ENCODE results near the gene AKR1C1. TPM values are rescaled to one million over a fixed set of nuclear protein-coding genes. Genes with fewer than 3 reads are reported as not detected.
"Not testable (repeated sequence)": the region's sequence is repeated elsewhere in the genome, so short reads cannot be mapped to it uniquely, and the experiment has no call there.

The AKR1C1 gene
- total and polyA plus RNA-seq, 2 of the 13 experiments (the other 11 are each of a cell fraction or from before 2014, with no cell fraction given): 948 to 2,238 TPM

DNA sequence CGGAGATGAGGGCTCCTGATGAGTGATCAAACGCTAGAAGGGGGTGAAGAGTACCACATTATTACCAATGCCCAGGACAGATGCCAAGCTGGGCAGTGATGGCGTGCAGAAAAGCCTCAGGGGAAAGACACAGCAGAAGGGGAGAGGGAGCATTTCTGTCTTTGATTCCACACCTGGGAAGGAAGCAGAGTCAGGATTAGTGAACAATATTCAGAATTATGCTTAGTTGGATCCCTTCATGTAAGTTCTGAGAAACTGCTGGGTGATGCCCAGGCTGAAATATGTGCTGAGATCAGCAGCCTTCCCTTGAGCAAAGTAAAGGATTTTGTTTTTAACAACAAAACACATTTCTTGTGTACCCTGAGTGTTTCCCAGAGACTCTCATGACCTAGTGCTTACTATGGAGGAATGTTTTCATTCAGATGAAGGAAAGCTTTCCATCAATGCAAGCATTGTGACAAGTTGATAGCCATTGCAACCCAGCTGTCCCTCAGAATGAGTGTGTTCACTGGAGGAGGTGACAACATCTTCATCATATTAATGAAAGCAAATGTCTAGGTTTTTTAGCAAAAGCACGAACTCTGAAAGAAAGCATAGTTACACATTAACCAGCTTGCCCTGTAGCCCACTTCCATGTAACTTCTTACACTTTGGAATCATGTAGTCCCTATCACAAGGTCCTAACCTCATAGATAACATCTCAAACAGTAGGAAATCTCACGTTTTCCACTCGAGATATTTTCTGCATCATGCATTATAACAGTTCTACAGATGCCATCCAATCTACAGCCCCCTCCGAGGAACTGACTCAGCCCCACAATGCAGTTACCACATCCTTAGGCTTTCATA is 23.8 kb upstream of the AKR1C1 start (continued):
- no peak for TF ChIP-seq MAZ (IDR thresholded peaks at IDR 0.05; ENCODE audit: borderline replicate concordance, low read depth, low read length)
- 0 out of 2 replicates have a peak, but pooled peaks have one; percentile 29 for TF ChIP-seq MAZ (CRISPR knock-in tag; IDR thresholded peaks at IDR 0.05; ENCODE audit: low read depth)
- TF ChIP-seq ZNF564 (CRISPR knock-in tag; IDR thresholded peaks at IDR 0.05): no peak
- 0 out of 2 replicates have a peak, but pooled peaks have one; percentile 38 for TF ChIP-seq ZKSCAN5 (CRISPR knock-in tag; IDR thresholded peaks at IDR 0.05)
- peak; percentile 16; the same call in 1 of the 2 replicates for TF ChIP-seq FOXO1 (CRISPR knock-in tag; IDR thresholded peaks at IDR 0.05)
- peak; percentile 30; the same call in 1 of the 2 replicates for TF ChIP-seq NFIC (IDR thresholded peaks at IDR 0.05; ENCODE audit: low read length)
- 0 out of 2 replicates have a peak, but pooled peaks have one; percentile 27 for TF ChIP-seq CCDC6 (CRISPR knock-in tag; IDR thresholded peaks at IDR 0.05)

GRCh38 chr10:4940073-4940428 is 23.2 kb upstream of the AKR1C1 start:
- intact Hi-C loops (cut with micrococcal nuclease; ENCODE audit: unreplicated experiment); TF ChIP-seq MAZ (IDR thresholded peaks at IDR 0.05; ENCODE audit: borderline replicate concordance, low read depth, low read length); NONO (IDR thresholded peaks at IDR 0.05): not testable (repeated sequence)
- peaks cover 74% of the 10 kb centered on the region for H3K4me1 ChIP-seq (ENCODE audit: insufficient read depth, low read length)
- TF ChIP-seq ZNF687 (CRISPR knock-in tag; IDR thresholded peaks at IDR 0.05) (peak; percentile 31; the same call in 1 of the 2 replicates), MAZ (CRISPR knock-in tag; IDR thresholded peaks at IDR 0.05; ENCODE audit: low read depth) (0 out of 2 replicates have a peak, but pooled peaks have one; percentile 20), ZSCAN30 (CRISPR knock-in tag; IDR thresholded peaks at IDR 0.05) (0 out of 2 replicates have a peak, but pooled peaks have one; percentile 31), NONO (CRISPR knock-in tag; conservative IDR thresholded peaks at IDR 0.05) (0 out of 2 replicates have a peak, but pooled peaks have one; percentile 24), HMG20A (CRISPR knock-in tag; IDR thresholded peaks at IDR 0.05; ENCODE audit: borderline replicate concordance) (0 out of 2 replicates have a peak, but pooled peaks have one; percentile 1), ZNF770 (CRISPR knock-in tag; IDR thresholded peaks at IDR 0.05) (peak; percentile 17; the same call in 1 of the 2 replicates)

More at GRCh38 chr10:4940073-4940428, 23.2 kb upstream of the AKR1C1 start:
- H4K20me1 ChIP-seq (ENCODE audit: insufficient read depth, low read length); in situ Hi-C loops (cut with HindIII; ENCODE audit: extremely low pct_ligation_motif_present, low pct_unique_long_range_greater_than_20kb); H3K9me3 ChIP-seq (ENCODE audit: low read length); H2AFZ ChIP-seq (ENCODE audit: low read length); DNase-seq (ENCODE audit: low spot score); H3K4me3 ChIP-seq (replicated peaks in 1 of 3; ENCODE audit: insufficient read depth in 1 of 3, low read depth in 2 of 3, low read length in 3 of 3); FAIRE-seq; H3K79me2 ChIP-seq (ENCODE audit: insufficient read depth, low read length); H3K27me3 ChIP-seq (ENCODE audit: control insufficient read depth in 1 of 2, insufficient read depth in 2 of 2, low read length in 2 of 2); H3K36me3 ChIP-seq (replicated peaks in 1 of 2; ENCODE audit: control insufficient read depth in 1 of 2, insufficient read depth in 2 of 2, low read length in 2 of 2); CTCF ChIA-PET (ENCODE audit: low intra/inter-chr PET ratio, low total read pairs): not testable (repeated sequence)
- WGBS (ENCODE audit: low lambda C conversion rate): 46% methylated on average over 6 of the region's 6 CpGs
- POLR2A ChIA-PET: interaction anchor here (1.0 to 2.0 kb wide), 3 partner anchors 8 to 42 kb away, joined by 3 to 13 read pairs (median 4); partner anchors contain the start of gene AKR1C1
- peak overlapping the region; percentile 88 for H3K27ac ChIP-seq (ENCODE audit: extremely low read length, insufficient read depth, low read length)
- peak; percentile 52 for ATAC-seq
- BruUV-seq (replicated peaks): TSS peak; percentile 69
- H3K4me2 ChIP-seq (ENCODE audit: low read depth, low read length): peak overlapping the region; percentile 63
- 0 out of 2 replicates have a peak overlapping the region, but pooled peaks have one; percentile 50 for H3K9ac ChIP-seq (ENCODE audit: insufficient read depth, low read depth, low read length)

All from HepG2 (cell line).